Neural cell (in vitro differentiated cells): Measurements from ENCODE around the gene IFT81. TPM values are rescaled to one million over a fixed set of nuclear protein-coding genes. Genes with fewer than 3 reads are reported as not detected.

ENCODE experiments used
- H2AFZ ChIP-seq: fragments of 200-600, 300-800 bp; sonication (generic), shearing (Covaris generic); 2 replicates; pipeline ENCODE4 v1.6.0; 2014; ENCODE audit warnings: low read depth, mild to moderate bottlenecking, antibody characterized with exemption, low read length, moderate library complexity
- H3F3A ChIP-seq: fragments of 200-600 bp; shearing (Covaris generic); 2 replicates; pipeline ENCODE4 v1.6.1; 2016; ENCODE audit warnings: mild to moderate bottlenecking, moderate library complexity, mixed read lengths, antibody characterized with exemption, low read length; ENCODE audit not compliant: insufficient read depth, poor library complexity, severe bottlenecking
- H3K27ac ChIP-seq: fragments of 200-600, 300-800 bp; sonication (generic), shearing (Covaris generic); 2 replicates; pipeline ENCODE4 v1.5.1; 2014; ENCODE audit warnings: mild to moderate bottlenecking, low read length, moderate library complexity
- H3K27me3 ChIP-seq: fragments of 300-800, 200-600 bp; sonication (generic), shearing (Covaris generic); 2 replicates; pipeline ENCODE4 v1.6.0; 2014; ENCODE audit warnings: mild to moderate bottlenecking, low read depth, low read length, moderate library complexity; ENCODE audit not compliant: insufficient read depth
- H3K36me3 ChIP-seq: fragments of 300-800, 200-600 bp; sonication (generic), shearing (Covaris generic); 2 replicates; pipeline ENCODE4 v1.5.1; 2014; ENCODE audit warnings: mild to moderate bottlenecking, antibody characterized with exemption, low read length, moderate library complexity; ENCODE audit not compliant: insufficient read depth
- H3K4me2 ChIP-seq: fragments of 300-800, 200-600 bp; sonication (generic), shearing (Covaris generic); 2 replicates; pipeline ENCODE4 v1.6.0; 2014; ENCODE audit warnings: mild to moderate bottlenecking, low read length
- H3K4me3 ChIP-seq: fragments of 300-800, 200-600 bp; sonication (generic), shearing (Covaris generic); 2 replicates; pipeline ENCODE4 v1.5.1; 2014; ENCODE audit warnings: mild to moderate bottlenecking, low read length, moderate library complexity
- H3K79me2 ChIP-seq: fragments of 200-600 bp; shearing (Covaris generic); replicated peaks from 2 replicates; pipeline ENCODE4 v1.6.0; 2014; ENCODE audit warnings: mild to moderate bottlenecking, low read length, moderate library complexity; ENCODE audit not compliant: insufficient read depth
- H3K9ac ChIP-seq: fragments of 300-800, 200-600 bp; sonication (generic), shearing (Covaris generic); 2 replicates; pipeline ENCODE4 v1.6.1; 2016; ENCODE audit warnings: mild to moderate bottlenecking, low read length, mixed read lengths
- H3K9me2 ChIP-seq: fragments of 200-600 bp; shearing (Covaris generic); 2 replicates; pipeline ENCODE4 v1.6.1; 2016; ENCODE audit warnings: mild to moderate bottlenecking, low read length, mixed read lengths; ENCODE audit not compliant: insufficient read depth
- H3K9me3 ChIP-seq: fragments of 200-600, 300-800 bp; sonication (generic), shearing (Covaris generic); 2 replicates; pipeline ENCODE4 v1.6.1; 2016; ENCODE audit warnings: mild to moderate bottlenecking, mixed run types, low read length, moderate library complexity, mixed read lengths
- H4K20me1 ChIP-seq: fragments of 200-600 bp; shearing (Covaris generic); 2 replicates; pipeline ENCODE4 v1.6.1; 2016; ENCODE audit warnings: mild to moderate bottlenecking, mixed run types; ENCODE audit not compliant: insufficient read depth
- EP300 ChIP-seq: fragments of 450-650 bp; conservative IDR thresholded peaks from 2 replicates; pipeline ENCODE4 v1.6.1; 2014; ENCODE audit warnings: antibody characterized with exemption, mild to moderate bottlenecking, moderate library complexity; ENCODE audit not compliant: poor library complexity, severe bottlenecking
- EZH2 ChIP-seq: fragments of 200-600, 300-800 bp; shearing (Covaris generic), sonication (generic); IDR thresholded peaks from 2 replicates; pipeline ENCODE4 v1.6.1; 2014; ENCODE audit warnings: antibody characterized with exemption, low read length, borderline replicate concordance, mild to moderate bottlenecking; ENCODE audit not compliant: insufficient read depth, poor library complexity, severe bottlenecking
- MXI1 ChIP-seq: fragments of 450-650 bp; conservative IDR thresholded peaks from 2 replicates; pipeline ENCODE4 v1.6.1; 2014; ENCODE audit warnings: antibody characterized with exemption, mild to moderate bottlenecking; ENCODE audit not compliant: poor library complexity, severe bottlenecking
- POLR2AphosphoS5 ChIP-seq: IDR thresholded peaks from 2 replicates; pipeline ENCODE4 v1.6.1; 2012
- RAD21 ChIP-seq: fragments of 450-650 bp; conservative IDR thresholded peaks from 2 replicates; pipeline ENCODE4 v1.6.1; 2014; ENCODE audit warnings: antibody characterized with exemption, mild to moderate bottlenecking, moderate library complexity
- SMC3 ChIP-seq: fragments of 450-650 bp; conservative IDR thresholded peaks from 2 replicates; pipeline ENCODE4 v1.6.1; 2014; ENCODE audit warnings: antibody characterized with exemption, mild to moderate bottlenecking, moderate library complexity; ENCODE audit not compliant: poor library complexity
- TAF1 ChIP-seq: IDR thresholded peaks from 2 replicates; pipeline ENCODE4 v1.6.1; 2012; ENCODE audit warnings: low read depth
- polyA plus RNA-seq: library from polyadenylated mRNA; depleted of rRNA; stranded (reverse); fragments of >200 nt; gene quantifications from 2 replicates; pipeline ENCODE4 v1.2.3, GENCODE V29; 2014
- TF ChIP-seq, protein P1 (sequence below): fragments of 450-650 bp; IDR thresholded peaks from 2 replicates; pipeline ENCODE4 v1.5.1; 2014; ENCODE audit warnings: antibody characterized with exemption, mild to moderate bottlenecking, moderate library complexity; ENCODE audit not compliant: poor library complexity, severe bottlenecking
- TF ChIP-seq, protein P2 (sequence below): IDR thresholded peaks from 2 replicates; pipeline ENCODE4 v1.6.1; 2012; ENCODE audit warnings: borderline replicate concordance

The IFT81 gene
- polyA plus RNA-seq, 1 donor from 2014 or later = 120 TPM

DNA sequence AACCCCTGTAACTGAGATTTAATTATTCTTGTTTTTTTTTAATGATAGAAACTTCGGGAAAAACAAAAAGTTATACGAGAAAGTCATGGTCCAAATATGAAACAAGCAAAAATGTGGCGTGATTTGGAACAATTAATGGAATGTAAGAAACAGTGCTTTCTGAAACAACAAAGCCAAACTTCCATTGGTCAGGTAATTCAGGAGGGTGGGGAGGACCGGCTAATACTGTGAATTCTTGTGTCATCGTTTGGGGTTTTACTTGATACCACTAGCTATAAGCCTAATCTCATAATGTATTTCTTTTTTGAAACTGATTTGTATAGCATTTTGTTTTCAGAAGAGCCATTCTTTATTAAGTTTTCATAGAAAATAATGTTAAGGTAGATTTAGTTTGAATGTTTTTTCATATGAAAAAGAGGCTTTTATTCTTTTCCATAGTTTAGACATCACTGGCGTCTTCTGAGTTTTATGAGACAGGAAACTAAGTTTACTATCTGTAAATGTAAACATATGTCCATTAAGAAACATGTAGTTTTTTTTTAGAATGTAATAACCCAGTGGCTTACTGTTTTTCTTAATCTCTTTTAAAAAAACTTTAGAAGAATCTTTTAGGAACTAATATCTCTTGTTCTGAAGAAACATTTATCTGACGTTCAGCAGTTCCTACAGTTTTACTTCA is 94.0 kb downstream of the IFT81 start:
- Histone ChIP-seq H3F3A (no peaks in the 10 kb centered on the region), H3K9me2 (no peaks in the 10 kb centered on the region), H3K9ac (no peak overlapping the region), H3K27ac (no peak overlapping the region), H3K79me2 (no peaks in the 10 kb centered on the region), H3K9me3 (no peaks in the 10 kb centered on the region), H3K4me2 (no peak overlapping the region), H3K4me3 (no peak overlapping the region), H3K27me3 (no peaks in the 10 kb centered on the region), H3K36me3 (peaks cover 5% of the 10 kb centered on the region), H2AFZ (no peak overlapping the region), H4K20me1 (no peaks in the 10 kb centered on the region)
- TF ChIP-seq, protein P1, sequence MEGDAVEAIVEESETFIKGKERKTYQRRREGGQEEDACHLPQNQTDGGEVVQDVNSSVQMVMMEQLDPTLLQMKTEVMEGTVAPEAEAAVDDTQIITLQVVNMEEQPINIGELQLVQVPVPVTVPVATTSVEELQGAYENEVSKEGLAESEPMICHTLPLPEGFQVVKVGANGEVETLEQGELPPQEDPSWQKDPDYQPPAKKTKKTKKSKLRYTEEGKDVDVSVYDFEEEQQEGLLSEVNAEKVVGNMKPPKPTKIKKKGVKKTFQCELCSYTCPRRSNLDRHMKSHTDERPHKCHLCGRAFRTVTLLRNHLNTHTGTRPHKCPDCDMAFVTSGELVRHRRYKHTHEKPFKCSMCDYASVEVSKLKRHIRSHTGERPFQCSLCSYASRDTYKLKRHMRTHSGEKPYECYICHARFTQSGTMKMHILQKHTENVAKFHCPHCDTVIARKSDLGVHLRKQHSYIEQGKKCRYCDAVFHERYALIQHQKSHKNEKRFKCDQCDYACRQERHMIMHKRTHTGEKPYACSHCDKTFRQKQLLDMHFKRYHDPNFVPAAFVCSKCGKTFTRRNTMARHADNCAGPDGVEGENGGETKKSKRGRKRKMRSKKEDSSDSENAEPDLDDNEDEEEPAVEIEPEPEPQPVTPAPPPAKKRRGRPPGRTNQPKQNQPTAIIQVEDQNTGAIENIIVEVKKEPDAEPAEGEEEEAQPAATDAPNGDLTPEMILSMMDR = no peak
- TF ChIP-seq TAF1 (no peak), EZH2 (no peak), MXI1 (no peak), POLR2AphosphoS5 (no peak), EP300 (no peak), SMC3 (no peak), RAD21 (no peak)
- TF ChIP-seq, protein P2, sequence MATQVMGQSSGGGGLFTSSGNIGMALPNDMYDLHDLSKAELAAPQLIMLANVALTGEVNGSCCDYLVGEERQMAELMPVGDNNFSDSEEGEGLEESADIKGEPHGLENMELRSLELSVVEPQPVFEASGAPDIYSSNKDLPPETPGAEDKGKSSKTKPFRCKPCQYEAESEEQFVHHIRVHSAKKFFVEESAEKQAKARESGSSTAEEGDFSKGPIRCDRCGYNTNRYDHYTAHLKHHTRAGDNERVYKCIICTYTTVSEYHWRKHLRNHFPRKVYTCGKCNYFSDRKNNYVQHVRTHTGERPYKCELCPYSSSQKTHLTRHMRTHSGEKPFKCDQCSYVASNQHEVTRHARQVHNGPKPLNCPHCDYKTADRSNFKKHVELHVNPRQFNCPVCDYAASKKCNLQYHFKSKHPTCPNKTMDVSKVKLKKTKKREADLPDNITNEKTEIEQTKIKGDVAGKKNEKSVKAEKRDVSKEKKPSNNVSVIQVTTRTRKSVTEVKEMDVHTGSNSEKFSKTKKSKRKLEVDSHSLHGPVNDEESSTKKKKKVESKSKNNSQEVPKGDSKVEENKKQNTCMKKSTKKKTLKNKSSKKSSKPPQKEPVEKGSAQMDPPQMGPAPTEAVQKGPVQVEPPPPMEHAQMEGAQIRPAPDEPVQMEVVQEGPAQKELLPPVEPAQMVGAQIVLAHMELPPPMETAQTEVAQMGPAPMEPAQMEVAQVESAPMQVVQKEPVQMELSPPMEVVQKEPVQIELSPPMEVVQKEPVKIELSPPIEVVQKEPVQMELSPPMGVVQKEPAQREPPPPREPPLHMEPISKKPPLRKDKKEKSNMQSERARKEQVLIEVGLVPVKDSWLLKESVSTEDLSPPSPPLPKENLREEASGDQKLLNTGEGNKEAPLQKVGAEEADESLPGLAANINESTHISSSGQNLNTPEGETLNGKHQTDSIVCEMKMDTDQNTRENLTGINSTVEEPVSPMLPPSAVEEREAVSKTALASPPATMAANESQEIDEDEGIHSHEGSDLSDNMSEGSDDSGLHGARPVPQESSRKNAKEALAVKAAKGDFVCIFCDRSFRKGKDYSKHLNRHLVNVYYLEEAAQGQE = no peak

DNA sequence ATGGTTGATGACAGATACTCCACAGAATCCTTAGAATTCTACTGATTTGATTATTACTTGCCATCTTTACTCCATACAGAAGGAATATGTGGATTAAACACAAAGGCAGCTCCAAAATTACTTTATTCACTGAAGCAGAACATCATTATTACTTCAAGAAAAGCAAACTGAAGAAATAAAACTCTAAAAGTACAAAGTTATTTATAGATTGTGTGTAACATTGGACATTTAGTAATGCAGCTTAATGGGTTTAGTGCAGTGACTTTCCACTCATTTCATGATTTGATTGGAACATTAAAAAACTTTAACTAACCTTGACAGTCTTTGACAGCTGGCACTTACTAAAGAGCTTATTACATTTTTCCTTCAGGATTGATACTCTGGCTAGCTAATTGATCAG is 97.9 kb downstream of the IFT81 start:
- H3K27me3 ChIP-seq = no peaks in the 10 kb centered on the region
- H3K9ac ChIP-seq = no peak overlapping the region
- H3K9me3 ChIP-seq = no peaks in the 10 kb centered on the region
- no peak overlapping the region for H2AFZ ChIP-seq
- no peak overlapping the region for H3K4me3 ChIP-seq
- H4K20me1 ChIP-seq = no peaks in the 10 kb centered on the region
- no peak overlapping the region for H3K4me2 ChIP-seq
- H3F3A ChIP-seq = no peaks in the 10 kb centered on the region
- H3K36me3 ChIP-seq = no peaks in the 10 kb centered on the region
- TF ChIP-seq SMC3 = no peak
- TF ChIP-seq, protein P1 = no peak
- TF ChIP-seq POLR2AphosphoS5 = no peak
- TF ChIP-seq, protein P2 = no peak
- TF ChIP-seq EZH2 = no peak
- no peak for TF ChIP-seq TAF1
- no peak for TF ChIP-seq MXI1
- no peak for TF ChIP-seq EP300
- no peak for TF ChIP-seq RAD21
- H3K9me2 ChIP-seq = no peaks in the 10 kb centered on the region
- no peaks in the 10 kb centered on the region for H3K79me2 ChIP-seq
- no peak overlapping the region for H3K27ac ChIP-seq
